ENCODE results near the gene KCNAB2.

The KCNAB2 gene

GRCh38 chr1:6113116-6113515 is 67.4 kb downstream of the KCNAB2 start:
- DNase-seq (ENCODE audit: low read depth, low spot score) = no peak
- no peak for TF ChIP-seq SUZ12 (IDR thresholded peaks at IDR 0.05; ENCODE audit: extremely low read depth, insufficient read depth, insufficient read length)
- Histone ChIP-seq H3K4me1 (ENCODE audit: insufficient read depth, insufficient read length) (peaks cover 2% of the 10 kb centered on the region), H3K9me3 (ENCODE audit: insufficient read depth, low read length) (no peaks in the 10 kb centered on the region), H3K4me3 (ENCODE audit: insufficient read length, low read depth) (no peak overlapping the region), H3K27me3 (ENCODE audit: insufficient read depth, insufficient read length) (peaks cover 4% of the 10 kb centered on the region), H3K9ac (ENCODE audit: insufficient read length, low read depth) (no peak overlapping the region), H3K36me3 (ENCODE audit: insufficient read depth, insufficient read length, low read length) (no peaks in the 10 kb centered on the region)

DNA sequence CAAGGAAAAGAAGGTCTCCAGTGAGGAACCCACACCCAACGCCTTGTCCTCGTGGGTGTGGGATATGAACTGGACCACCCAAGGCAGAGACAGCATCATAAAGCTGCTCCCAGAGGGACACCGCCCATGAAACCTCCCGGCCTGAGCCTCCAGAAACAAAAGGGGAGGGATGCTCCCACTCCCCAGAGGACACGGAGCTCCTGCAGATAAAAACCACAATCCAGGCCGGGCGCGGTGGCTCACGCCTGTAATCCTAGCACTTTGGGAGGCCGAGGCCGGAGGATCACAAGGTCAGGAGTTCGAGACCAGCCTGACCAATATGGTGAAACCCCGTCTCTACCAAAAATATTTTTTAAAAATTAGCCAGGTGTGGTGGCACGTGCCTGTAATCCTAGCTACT is 68.1 kb downstream of the KCNAB2 start:
- H3K4me3 ChIP-seq (ENCODE audit: insufficient read length, low read depth) = no peak overlapping the region
- no peaks in the 10 kb centered on the region for H3K9me3 ChIP-seq (ENCODE audit: insufficient read depth, low read length)
- H3K36me3 ChIP-seq (ENCODE audit: insufficient read depth, insufficient read length, low read length) = no peaks in the 10 kb centered on the region
- DNase-seq (ENCODE audit: low read depth, low spot score) = no peak
- H3K9ac ChIP-seq (ENCODE audit: insufficient read length, low read depth) = no peak overlapping the region
- peaks cover 2% of the 10 kb centered on the region for H3K4me1 ChIP-seq (ENCODE audit: insufficient read depth, insufficient read length)
- no peak for TF ChIP-seq ZNF274 (IDR thresholded peaks at IDR 0.05; ENCODE audit: low read depth, low read length)
- no peak for TF ChIP-seq YY1 (IDR thresholded peaks at IDR 0.05; ENCODE audit: insufficient read depth, insufficient read length)
- no peak for TF ChIP-seq SUZ12 (IDR thresholded peaks at IDR 0.05; ENCODE audit: extremely low read depth, insufficient read depth, insufficient read length)
- no peaks in the 10 kb centered on the region for H3K27me3 ChIP-seq (ENCODE audit: insufficient read depth, insufficient read length)

DNA sequence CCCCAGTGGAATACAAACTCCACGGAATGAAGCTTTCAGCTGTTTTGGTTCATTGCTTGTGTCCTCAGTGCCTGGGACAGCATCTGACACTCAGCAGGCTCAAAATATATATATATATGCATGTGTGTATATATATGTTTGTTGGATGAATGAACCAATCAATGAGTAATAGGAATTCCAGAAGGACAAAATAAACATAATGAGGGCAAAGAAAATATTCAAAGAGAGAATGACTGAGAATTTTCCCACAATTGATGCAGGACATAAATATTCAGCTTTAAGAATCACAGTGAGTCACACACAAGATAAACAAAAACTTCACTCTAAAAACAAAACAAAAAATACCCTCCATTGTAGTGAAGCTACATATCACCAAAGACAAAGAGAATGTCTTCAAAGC is 70.4 kb downstream of the KCNAB2 start:
- Histone ChIP-seq H3K9ac (ENCODE audit: insufficient read length, low read depth) (no peak overlapping the region), H3K36me3 (ENCODE audit: insufficient read depth, insufficient read length, low read length) (no peaks in the 10 kb centered on the region), H3K9me3 (ENCODE audit: insufficient read depth, low read length) (no peaks in the 10 kb centered on the region), H3K4me1 (ENCODE audit: insufficient read depth, insufficient read length) (no peaks in the 10 kb centered on the region), H3K4me3 (ENCODE audit: insufficient read length, low read depth) (no peak overlapping the region), H3K27me3 (ENCODE audit: insufficient read depth, insufficient read length) (no peaks in the 10 kb centered on the region)
- DNase-seq (ENCODE audit: low read depth, low spot score) = no peak
- no peak for TF ChIP-seq SUZ12 (IDR thresholded peaks at IDR 0.05; ENCODE audit: extremely low read depth, insufficient read depth, insufficient read length)
- no peak for TF ChIP-seq YY1 (IDR thresholded peaks at IDR 0.05; ENCODE audit: insufficient read depth, insufficient read length)
- no peak for TF ChIP-seq ZNF274 (IDR thresholded peaks at IDR 0.05; ENCODE audit: low read depth, low read length)

DNA sequence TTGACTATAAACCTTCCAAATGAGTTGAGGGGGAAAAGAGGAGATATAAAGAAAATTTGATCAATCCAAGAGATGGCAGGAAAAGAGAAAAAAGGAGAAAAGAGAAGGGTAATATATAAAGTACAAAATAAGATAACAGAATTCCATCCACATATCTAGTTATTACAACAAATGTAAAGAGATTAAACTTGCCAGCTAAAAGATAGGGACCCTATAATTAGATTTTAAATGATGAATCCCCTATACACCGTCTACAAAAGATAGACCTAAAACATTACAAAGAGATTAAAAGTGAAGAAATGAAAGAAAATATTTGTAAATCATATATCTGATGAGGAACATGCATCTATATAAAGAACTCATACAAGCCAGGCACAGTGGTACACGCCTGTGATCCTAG is 71.4 kb downstream of the KCNAB2 start:
- Histone ChIP-seq H3K4me3 (ENCODE audit: insufficient read length, low read depth) (no peak overlapping the region), H3K36me3 (ENCODE audit: insufficient read depth, insufficient read length, low read length) (no peaks in the 10 kb centered on the region), H3K9ac (ENCODE audit: insufficient read length, low read depth) (no peak overlapping the region), H3K9me3 (ENCODE audit: insufficient read depth, low read length) (no peaks in the 10 kb centered on the region), H3K27me3 (ENCODE audit: insufficient read depth, insufficient read length) (no peaks in the 10 kb centered on the region), H3K4me1 (ENCODE audit: insufficient read depth, insufficient read length) (no peaks in the 10 kb centered on the region)
- no peak for DNase-seq (ENCODE audit: low read depth, low spot score)
- TF ChIP-seq YY1 (IDR thresholded peaks at IDR 0.05; ENCODE audit: insufficient read depth, insufficient read length) = no peak
- no peak for TF ChIP-seq ZNF274 (IDR thresholded peaks at IDR 0.05; ENCODE audit: low read depth, low read length)
- no peak for TF ChIP-seq SUZ12 (IDR thresholded peaks at IDR 0.05; ENCODE audit: extremely low read depth, insufficient read depth, insufficient read length)

DNA sequence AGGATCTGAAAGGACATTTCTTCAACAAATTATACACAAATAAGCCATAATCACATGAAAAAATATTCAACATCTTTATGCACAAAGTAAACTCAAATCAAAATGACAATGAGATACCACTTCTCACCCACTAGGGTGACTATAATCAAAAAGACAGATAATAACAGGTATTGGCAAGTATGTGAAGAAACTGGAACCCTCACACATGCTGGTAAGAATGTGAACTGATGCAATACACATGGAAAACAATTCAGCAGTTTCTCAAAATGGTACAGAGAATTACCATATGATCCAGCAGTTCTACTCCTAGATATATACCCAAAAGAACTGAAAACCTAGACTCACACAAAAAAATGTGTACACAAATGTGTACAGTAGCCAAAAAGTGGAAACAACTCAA is 71.9 kb downstream of the KCNAB2 start:
- Histone ChIP-seq H3K9ac (ENCODE audit: insufficient read length, low read depth) (no peak overlapping the region), H3K4me1 (ENCODE audit: insufficient read depth, insufficient read length) (no peaks in the 10 kb centered on the region), H3K4me3 (ENCODE audit: insufficient read length, low read depth) (no peak overlapping the region), H3K36me3 (ENCODE audit: insufficient read depth, insufficient read length, low read length) (no peaks in the 10 kb centered on the region), H3K27me3 (ENCODE audit: insufficient read depth, insufficient read length) (no peaks in the 10 kb centered on the region), H3K9me3 (ENCODE audit: insufficient read depth, low read length) (no peaks in the 10 kb centered on the region)
- no peak for DNase-seq (ENCODE audit: low read depth, low spot score)
- no peak for TF ChIP-seq YY1 (IDR thresholded peaks at IDR 0.05; ENCODE audit: insufficient read depth, insufficient read length)
- TF ChIP-seq ZNF274 (IDR thresholded peaks at IDR 0.05; ENCODE audit: low read depth, low read length) = no peak
- TF ChIP-seq SUZ12 (IDR thresholded peaks at IDR 0.05; ENCODE audit: extremely low read depth, insufficient read depth, insufficient read length) = no peak

- no peaks in the 10 kb centered on the region for H3K36me3 ChIP-seq (ENCODE audit: insufficient read depth, insufficient read length, low read length)
- no peak overlapping the region for H3K9ac ChIP-seq (ENCODE audit: insufficient read length, low read depth)
- TF ChIP-seq SUZ12 (IDR thresholded peaks at IDR 0.05; ENCODE audit: extremely low read depth, insufficient read depth, insufficient read length) = no peak
- H3K27me3 ChIP-seq (ENCODE audit: insufficient read depth, insufficient read length) = no peaks in the 10 kb centered on the region
- H3K4me1 ChIP-seq (ENCODE audit: insufficient read depth, insufficient read length) = no peaks in the 10 kb centered on the region
- no peak overlapping the region for H3K4me3 ChIP-seq (ENCODE audit: insufficient read length, low read depth)
- H3K9me3 ChIP-seq (ENCODE audit: insufficient read depth, low read length) = no peaks in the 10 kb centered on the region
- no peak for DNase-seq (ENCODE audit: low read depth, low spot score)
These were observed 72.7 kb downstream of the KCNAB2 start for GRCh38 chr1:6118415-6118814.

DNA sequence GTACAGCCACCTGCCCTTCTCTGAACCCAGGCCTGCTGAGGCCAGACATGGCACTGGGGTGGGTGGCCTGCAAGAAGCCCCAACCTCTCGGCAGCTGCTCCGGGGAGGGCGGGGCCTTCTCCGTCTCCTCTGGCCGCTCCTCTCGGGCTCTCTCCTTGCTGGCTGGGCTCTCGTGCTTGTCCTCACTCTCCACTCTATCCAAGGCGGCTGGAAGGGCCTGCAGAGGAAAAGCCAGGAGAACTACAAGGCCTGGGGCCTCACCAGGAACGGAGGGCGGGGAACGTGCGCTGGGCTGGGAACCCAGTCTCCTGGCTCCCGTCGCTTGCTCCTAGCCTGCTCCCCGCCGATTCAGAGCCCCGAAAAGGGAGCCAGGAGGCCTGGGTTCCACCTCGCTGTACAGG is 75.3 kb downstream of the KCNAB2 start:
- Histone ChIP-seq H3K27me3 (ENCODE audit: insufficient read depth, insufficient read length) (no peaks in the 10 kb centered on the region), H3K4me3 (ENCODE audit: insufficient read length, low read depth) (no peak overlapping the region), H3K36me3 (ENCODE audit: insufficient read depth, insufficient read length, low read length) (no peaks in the 10 kb centered on the region), H3K9me3 (ENCODE audit: insufficient read depth, low read length) (no peaks in the 10 kb centered on the region), H3K9ac (ENCODE audit: insufficient read length, low read depth) (no peak overlapping the region), H3K4me1 (ENCODE audit: insufficient read depth, insufficient read length) (no peaks in the 10 kb centered on the region)
- TF ChIP-seq SUZ12 (IDR thresholded peaks at IDR 0.05; ENCODE audit: extremely low read depth, insufficient read depth, insufficient read length) (no peak), ZNF274 (IDR thresholded peaks at IDR 0.05; ENCODE audit: low read depth, low read length) (no peak), YY1 (IDR thresholded peaks at IDR 0.05; ENCODE audit: insufficient read depth, insufficient read length) (no peak)
- no peak for DNase-seq (ENCODE audit: low read depth, low spot score)
